SKM-1 treated with dmso at 0.1 percent for 144 hours (cell line): Measurements from ENCODE around the gene GTPBP3.
"Not testable (repeated sequence)": the region's sequence is repeated elsewhere in the genome, so short reads cannot be mapped to it uniquely, and the experiment has no call there.

Experiments used
- DNase-seq: peaks from one replicate; lab custom pipeline; 2025; ENCODE audit not compliant: unreplicated experiment; lab: John Stamatoyannopoulos, UW

GTPBP3 gene

GRCh38 chr19:17341386-17341785, 4.0 kb downstream of the GTPBP3 start:
- DNase-seq, result no peak

DNA sequence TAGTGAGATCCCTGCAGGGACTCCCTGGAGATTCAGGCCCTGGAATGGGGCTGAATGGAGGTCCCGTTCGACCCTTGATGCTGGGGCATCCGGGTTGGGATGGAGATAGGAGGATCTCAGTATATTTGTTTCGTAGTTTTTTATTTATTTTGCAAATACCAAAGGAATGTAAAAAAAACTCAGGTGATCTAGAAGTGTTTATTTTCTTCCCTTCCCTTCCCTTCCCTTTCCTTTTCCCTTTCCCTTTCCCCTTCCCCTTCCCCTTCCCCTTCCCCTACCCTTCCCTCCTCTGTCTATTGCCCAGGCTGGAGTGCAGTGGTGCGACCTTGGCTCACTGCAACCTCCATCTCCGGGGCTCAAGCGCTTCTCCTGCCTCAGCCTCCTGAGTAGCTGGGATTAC, 4.5 kb downstream of the GTPBP3 start:
- no peak for DNase-seq

- peak; percentile 60 for DNase-seq
Measured at GRCh38 chr19:17346109-17346671, 8.8 kb downstream of the GTPBP3 start.

DNA sequence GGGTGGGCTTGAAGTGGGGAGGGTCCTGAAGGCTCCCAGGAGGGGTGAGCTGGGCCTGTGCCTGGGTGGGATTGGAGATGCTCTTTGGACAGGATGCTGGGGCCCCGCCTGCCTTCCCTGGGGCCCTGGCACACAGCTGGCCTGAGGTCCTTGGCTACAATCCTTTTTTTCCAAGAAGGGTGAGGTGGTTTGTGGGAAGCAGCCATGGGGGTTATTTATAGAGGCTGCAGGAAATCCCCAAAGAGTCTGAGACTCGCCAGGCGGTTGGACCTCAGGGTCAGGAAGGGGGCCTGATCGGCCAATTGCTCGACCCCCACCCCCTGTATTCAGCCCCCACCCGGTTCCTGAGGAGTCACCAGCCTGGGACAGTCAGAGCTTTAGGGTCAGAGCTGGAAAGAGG, 10.0 kb downstream of the GTPBP3 start:
- no peak for DNase-seq

DNA sequence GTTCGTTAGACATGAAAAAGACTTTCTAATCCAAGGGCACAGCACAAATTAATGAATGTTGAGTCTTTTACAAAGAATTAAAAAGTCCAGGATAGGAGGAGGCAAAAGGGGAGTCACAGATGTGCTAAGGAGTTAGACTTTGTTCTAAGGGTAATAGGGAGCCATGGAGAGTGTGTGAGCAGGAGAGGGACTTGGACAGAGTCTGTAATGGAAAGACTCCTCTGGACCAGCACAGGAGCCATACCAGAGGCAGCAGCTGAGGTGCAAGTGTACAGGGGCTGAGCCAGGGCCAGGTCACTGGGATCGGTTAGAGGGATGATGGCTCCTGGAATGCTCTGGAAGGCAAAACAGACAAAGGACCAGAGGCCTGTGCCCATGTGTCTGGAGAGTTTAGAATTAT, 10.5 kb downstream of the GTPBP3 start:
- no peak for DNase-seq

DNA sequence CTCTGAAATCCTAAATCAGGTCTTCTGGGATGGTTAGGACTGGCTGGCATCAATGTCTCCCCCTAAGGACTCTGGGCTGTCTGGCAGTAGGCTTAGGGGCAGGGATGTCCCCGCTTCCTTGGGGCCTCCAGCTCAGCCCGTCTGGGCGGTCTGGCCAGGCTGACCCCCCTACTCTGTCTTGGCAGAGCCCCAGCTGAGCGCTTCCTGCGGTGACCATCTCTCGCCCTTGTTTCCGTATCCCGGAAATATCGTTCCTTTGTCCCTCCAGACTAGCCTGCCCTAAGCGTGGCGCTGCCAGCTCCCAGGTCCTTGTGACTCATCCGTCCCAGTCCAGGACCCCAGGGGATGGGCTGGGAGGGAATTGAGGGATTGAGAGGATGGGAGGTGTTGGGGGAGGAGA, 11.3 kb downstream of the GTPBP3 start:
- DNase-seq, result no peak

GRCh38 chr19:17351815-17352435, 14.6 kb downstream of the GTPBP3 start:
- no peak for DNase-seq

GRCh38 chr19:17352608-17353280, 15.4 kb downstream of the GTPBP3 start:
- no peak for DNase-seq

DNA sequence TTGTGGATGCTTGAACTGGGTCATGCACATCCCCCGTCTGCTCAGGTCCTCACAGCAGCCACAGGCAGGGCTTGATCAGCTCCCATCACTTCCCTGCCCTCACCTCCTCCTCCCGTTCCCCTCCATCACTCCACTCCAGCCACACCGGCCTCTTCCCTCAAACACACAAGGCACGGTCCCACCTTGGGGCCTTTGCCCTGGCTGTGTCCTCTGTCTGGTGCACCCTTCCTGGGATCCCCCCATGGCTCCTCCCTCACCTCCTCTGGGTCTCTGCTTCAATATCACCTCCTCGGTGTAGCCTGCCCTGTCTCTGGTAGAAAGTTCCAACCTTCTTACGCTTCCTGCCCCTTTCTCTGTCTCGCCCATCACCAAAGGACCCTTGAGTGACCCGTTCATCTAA, 16.0 kb downstream of the GTPBP3 start:
- DNase-seq, result no peak

DNA sequence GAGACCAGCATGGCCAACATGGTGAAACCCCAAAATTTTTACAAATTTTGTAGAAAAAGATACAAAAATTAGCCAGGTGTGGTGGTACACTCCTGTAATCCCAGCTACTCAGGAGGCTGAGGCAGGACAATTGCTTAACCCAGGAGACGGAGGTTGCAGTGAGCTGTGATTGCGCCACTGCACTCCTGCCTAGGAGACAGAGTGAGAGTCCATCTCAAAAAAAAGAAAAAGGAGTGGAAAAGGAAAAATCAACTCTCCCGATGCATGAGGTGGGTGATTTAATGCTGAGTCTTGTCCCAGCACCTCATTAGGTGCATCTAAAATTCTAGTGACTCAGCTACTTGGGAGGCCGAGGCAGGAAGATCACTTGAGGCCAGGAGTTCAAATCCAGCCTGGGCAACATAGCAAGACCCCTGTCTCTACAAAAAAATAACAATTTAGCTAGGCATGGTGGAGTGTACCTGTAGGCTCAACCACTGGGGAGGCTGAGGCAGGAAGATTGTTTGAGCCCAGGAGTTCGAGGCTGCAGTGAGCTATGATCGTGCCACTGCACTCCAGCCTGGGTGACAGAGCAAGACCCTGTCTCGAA, 19.8 kb downstream of the GTPBP3 start:
- DNase-seq, result no peak

DNA sequence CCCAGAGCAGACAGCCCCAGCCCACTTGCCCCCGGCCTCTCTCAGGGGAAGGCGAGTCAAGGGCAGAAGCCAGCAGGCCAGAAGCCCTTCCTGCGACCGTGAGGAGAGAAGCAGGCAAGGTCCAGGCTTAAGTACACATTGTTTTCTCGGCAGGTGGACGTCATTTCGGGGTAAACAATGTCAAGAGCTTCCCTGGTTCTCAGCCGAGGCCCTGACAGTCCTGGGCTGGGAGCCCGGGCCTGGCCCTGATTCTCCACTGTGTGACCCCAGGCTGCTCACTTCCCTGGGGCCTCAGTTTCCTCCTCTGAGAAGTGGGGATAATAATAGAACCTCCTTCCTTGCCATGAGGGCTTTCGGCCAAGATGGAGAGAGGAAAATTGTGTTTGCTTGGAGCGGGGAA, 20.4 kb downstream of the GTPBP3 start:
- DNase-seq, result no peak

- DNase-seq, result no peak
Measured at GRCh38 chr19:17358395-17358794, 21.0 kb downstream of the GTPBP3 start.

DNA sequence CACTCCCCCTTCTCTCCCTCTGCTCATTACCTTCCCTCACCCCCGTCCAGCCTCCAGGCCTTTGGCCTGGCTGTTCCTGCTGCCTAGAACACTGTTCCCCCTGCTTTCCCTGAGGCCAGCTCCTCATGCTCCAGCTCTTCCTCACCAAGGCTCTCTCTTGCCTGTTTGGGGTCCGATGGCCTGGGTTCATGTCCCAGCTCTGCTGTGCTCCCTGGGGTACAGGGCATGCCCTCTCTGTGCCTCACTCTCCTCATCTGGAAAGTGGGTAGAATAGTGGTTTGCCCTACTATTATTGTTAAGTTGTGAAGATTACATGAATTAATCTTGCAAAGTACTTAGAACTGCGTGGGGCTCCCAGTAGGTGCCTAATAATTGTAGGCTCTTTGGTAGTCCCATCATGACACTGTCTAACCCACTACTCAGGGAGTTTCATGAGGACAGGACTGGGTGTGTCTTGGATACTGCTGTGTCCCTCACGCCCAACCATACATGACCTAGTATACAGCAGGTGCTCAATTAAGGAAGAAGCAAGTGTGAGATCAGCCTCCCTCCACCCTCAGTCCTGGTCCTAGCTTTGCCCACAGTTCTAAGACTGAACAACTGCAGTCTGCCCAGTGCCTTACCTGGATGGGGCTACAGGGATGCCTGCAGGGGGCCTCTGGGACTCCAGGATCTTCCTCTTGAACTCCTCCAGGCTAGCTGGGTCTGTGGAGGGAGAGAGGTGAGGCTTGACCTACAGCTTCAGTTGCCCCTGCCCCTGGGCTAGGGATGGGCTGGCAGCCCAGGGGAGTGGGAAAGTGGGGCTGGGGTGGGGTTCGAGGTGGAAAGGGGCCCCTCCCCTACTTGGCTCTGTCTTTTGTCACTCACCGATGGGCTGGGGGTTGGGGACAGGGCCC, 22.8 kb downstream of the GTPBP3 start:
- no peak for DNase-seq

- DNase-seq, result not testable (repeated sequence)
Measured at GRCh38 chr19:17363852-17364605, 26.7 kb downstream of the GTPBP3 start.

GRCh38 chr19:17365361-17365760, 28.0 kb downstream of the GTPBP3 start:
- DNase-seq, result no peak

GRCh38 chr19:17370026-17370587, 32.8 kb downstream of the GTPBP3 start:
- peak; percentile 93 for DNase-seq

DNA sequence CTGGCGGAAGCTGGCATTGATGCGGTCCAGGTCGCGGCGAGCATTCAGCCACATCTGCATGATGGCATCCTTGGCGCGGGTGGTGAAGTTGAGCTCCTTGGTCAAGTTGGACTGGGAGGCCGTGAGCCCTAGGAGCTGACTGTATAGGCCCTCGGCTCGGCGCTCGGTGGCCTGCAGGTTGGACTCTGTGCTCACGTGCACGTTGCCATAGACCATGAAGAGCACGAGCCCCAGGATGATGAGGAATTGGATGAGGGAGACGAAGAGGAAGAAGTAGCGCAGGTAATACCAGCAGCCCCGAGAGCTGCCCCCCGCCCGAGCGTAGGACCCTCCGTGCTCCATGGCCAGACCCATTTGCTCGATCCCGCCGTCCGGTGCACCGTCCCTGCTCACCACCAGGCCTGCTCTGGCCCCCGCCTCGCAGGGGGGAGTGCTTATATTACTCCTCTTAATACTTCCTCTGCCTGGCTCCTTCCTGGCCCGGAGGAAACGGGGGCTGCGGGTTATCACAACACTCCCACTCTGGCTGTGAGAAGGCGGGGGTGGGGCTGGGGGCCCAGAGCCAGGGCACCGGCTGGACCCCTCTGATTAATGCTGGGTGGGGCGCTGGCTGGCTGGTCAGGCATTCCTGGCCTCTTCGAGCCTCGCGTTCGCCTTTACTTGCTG, 39.7 kb downstream of the GTPBP3 start, which contains the start of gene PLVAP:
Gene PLVAP, minus strand, starts transcription at position 408 of the 666 bp plus-strand sequence. Its CDS starts 54 bp downstream, at position 354.
- DNase-seq, result no peak

DNA sequence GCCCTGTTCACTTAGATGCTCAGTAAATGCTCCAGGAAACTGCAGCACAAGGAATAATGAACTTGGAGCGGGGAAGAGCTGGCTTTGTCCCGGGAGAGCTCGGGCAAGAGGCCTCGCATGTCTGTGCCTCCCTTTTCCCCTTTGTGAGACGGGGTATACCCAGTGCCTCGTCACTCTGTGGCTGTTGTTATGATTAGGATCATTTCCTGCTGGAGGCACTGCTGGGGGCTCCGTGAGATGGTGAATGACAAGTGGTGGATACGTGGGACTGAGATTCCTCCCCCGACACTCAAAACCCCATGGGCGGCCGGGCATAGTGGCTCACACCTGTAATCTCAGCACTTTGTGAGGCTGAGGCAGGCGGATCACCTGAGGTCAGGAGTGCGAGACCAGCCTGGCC, 40.9 kb downstream of the GTPBP3 start:
- DNase-seq, result no peak

GRCh38 chr19:17379221-17379631, 41.9 kb downstream of the GTPBP3 start:
- DNase-seq, result no peak
